IPS DF 19.7 (cell line): ENCODE measurements around the gene ZNF610.
A peak's percentile ranks its signal among the peaks of the same experiment; 100 is the strongest.
"Not testable (repeated sequence)": the region's sequence is repeated elsewhere in the genome, so short reads cannot be mapped to it uniquely, and the experiment has no call there.

Experiments used
- DNase-seq: peaks from one replicate; pipeline ENCODE4 v3.0.0-alpha.2; 2013; ENCODE audit warnings: low read depth, low spot score

ZNF610 gene

GRCh38 chr19:52336117-52336790, at the start of gene ZNF610:
Gene ZNF610 (plus strand): TSS chr19:52336243. CDS start chr19:52349173, 12,930 bp downstream.
- peak; percentile 30 for DNase-seq

- DNase-seq, result no peak
Measured at GRCh38 chr19:52286256-52286655, 49.8 kb upstream of the ZNF610 start.

GRCh38 chr19:52291781-52292180, 44.3 kb upstream of the ZNF610 start:
- no peak for DNase-seq

GRCh38 chr19:52292946-52293345, 43.1 kb upstream of the ZNF610 start:
- DNase-seq, result not testable (repeated sequence)

- no peak for DNase-seq
Measured at GRCh38 chr19:52296400-52296772, 39.7 kb upstream of the ZNF610 start.

GRCh38 chr19:52296773-52297600, 39.1 kb upstream of the ZNF610 start, which contains the start of gene ZNF480:
Gene ZNF480 (plus strand): TSS chr19:52297169. CDS start chr19:52300413, 3,244 bp downstream.
- peak; percentile 56 for DNase-seq

- DNase-seq, result no peak
Measured at GRCh38 chr19:52297601-52298364, 38.3 kb upstream of the ZNF610 start.

GRCh38 chr19:52307275-52307674, 28.8 kb upstream of the ZNF610 start:
- DNase-seq, result no peak

- DNase-seq, result no peak
Measured at GRCh38 chr19:52322429-52322828, 13.6 kb upstream of the ZNF610 start.

- DNase-seq, result no peak
Measured at GRCh38 chr19:52331757-52332156, 4.3 kb upstream of the ZNF610 start.

- DNase-seq, result no peak
Measured at GRCh38 chr19:52335768-52336116, 301 bp upstream of the ZNF610 start.

GRCh38 chr19:52336791-52337381, 843 bp downstream of the ZNF610 start:
- DNase-seq, result no peak

- not testable (repeated sequence) for DNase-seq
Measured at GRCh38 chr19:52339022-52339421, 3.0 kb downstream of the ZNF610 start.

- DNase-seq, result peak; percentile 71
Measured at GRCh38 chr19:52343548-52343947, 7.5 kb downstream of the ZNF610 start.

GRCh38 chr19:52345162-52345561, 9.1 kb downstream of the ZNF610 start:
- no peak for DNase-seq

GRCh38 chr19:52351512-52351911, 15.5 kb downstream of the ZNF610 start:
- peak; percentile 64 for DNase-seq

GRCh38 chr19:52366414-52366824, 30.4 kb downstream of the ZNF610 start:
- no peak for DNase-seq

- peak; percentile 68 for DNase-seq
Measured at GRCh38 chr19:52369559-52370340, 33.7 kb downstream of the ZNF610 start, which contains the start of gene ZNF880. Gene ZNF880 (plus strand): TSS chr19:52369923. CDS start chr19:52369966, 43 bp downstream.

- no peak for DNase-seq
Measured at GRCh38 chr19:52370341-52370710, 34.3 kb downstream of the ZNF610 start.

- no peak for DNase-seq
Measured at GRCh38 chr19:52391135-52391534, 55.1 kb downstream of the ZNF610 start.
